H1 (cell line): Measurements from ENCODE around the gene EPSTI1. TPM values are rescaled to one million over a fixed set of nuclear protein-coding genes. Genes with fewer than 3 reads are reported as not detected.

Experiments used
- CTCF ChIA-PET: fragments of 300-600 bp; sonication (Branson Sonifier 250); formaldehyde crosslinking; loops from one replicate; lab custom pipeline; 2021; ENCODE audit not compliant: partially characterized antibody; lab: Charles Lee
- POLR2A ChIA-PET: fragments of 300-600 bp; sonication (Branson Sonifier 250); formaldehyde crosslinking; loops from one replicate; lab custom pipeline; 2021; ENCODE audit warnings: inconsistent platforms; ENCODE audit not compliant: partially characterized antibody; lab: Charles Lee
- DNase-seq, 2 experiments: peaks; one replicate each; pipeline versions ENCODE4 v3.0.0 to v3.0.0-alpha.2; 2010 to 2022; ENCODE audit warnings: low spot score in 2 of 2, low read depth in 1 of 2, mixed read lengths in 1 of 2
- FAIRE-seq: peaks from 2 replicates; lab custom pipeline; 2011; peaks lifted over from hg19 to GRCh38; lab: Jason Lieb, UNC
- H2AFZ ChIP-seq: 2 replicates; pipeline ENCODE4 v1.8.1; 2012; ENCODE audit warnings: low read length, inconsistent platforms
- H2AK5ac ChIP-seq: 2 replicates; pipeline ENCODE4 v1.6.1; 2013; ENCODE audit warnings: low read depth, low read length
- H2BK120ac ChIP-seq: replicated peaks from 2 replicates; pipeline ENCODE3; 2013; ENCODE audit warnings: low read depth, low read length, inconsistent platforms
- H2BK12ac ChIP-seq: 2 replicates; pipeline ENCODE4 v1.6.1; 2013; ENCODE audit warnings: low read depth, low read length
- H2BK15ac ChIP-seq: 2 replicates; pipeline ENCODE4 v1.6.1; 2013; ENCODE audit warnings: low read length
- H2BK20ac ChIP-seq: 2 replicates; pipeline ENCODE4 v1.6.1; 2013; ENCODE audit warnings: low read length
- H2BK5ac ChIP-seq: 2 replicates; pipeline ENCODE4 v1.6.1; 2013; ENCODE audit warnings: low read depth, low read length
- H3K14ac ChIP-seq: 2 replicates; pipeline ENCODE4 v1.6.1; 2013; ENCODE audit warnings: inconsistent platforms; ENCODE audit not compliant: insufficient read length
- H3K18ac ChIP-seq: 2 replicates; pipeline ENCODE4 v1.6.1; 2013; ENCODE audit warnings: low read length; ENCODE audit errors: extremely low read depth
- H3K23ac ChIP-seq: 2 replicates; pipeline ENCODE4 v1.6.1; 2013; ENCODE audit warnings: inconsistent platforms; ENCODE audit not compliant: insufficient read length
- H3K23me2 ChIP-seq: 2 replicates; pipeline ENCODE4 v1.6.1; 2013; ENCODE audit warnings: low read depth, low read length
- H3K27ac ChIP-seq: 2 replicates; pipeline ENCODE4 v1.6.1; 2011; ENCODE audit warnings: low read depth, low read length, inconsistent platforms
- H3K27me3 ChIP-seq, 4 experiments: replicated peaks in 1 of 4; 1 replicate in 1 of 4; 2 replicates in 3 of 4; pipeline versions ENCODE4 v1.6.1 to v1.8.1; 2011 to 2013; ENCODE audit warnings: low read length in 3 of 4, mild to moderate bottlenecking in 3 of 4, inconsistent platforms in 2 of 4, mixed read lengths in 2 of 4, moderate library complexity in 1 of 4; ENCODE audit not compliant: control insufficient read depth in 3 of 4, insufficient read depth in 3 of 4; ENCODE audit errors: extremely low read depth in 1 of 4
- H3K36me3 ChIP-seq, 4 experiments: 2 replicates each; pipeline versions ENCODE4 v1.6.1 to v1.8.1; 2011 to 2013; ENCODE audit warnings: mild to moderate bottlenecking in 4 of 4, low read length in 3 of 4, moderate library complexity in 2 of 4, control low read depth in 1 of 4, inconsistent platforms in 1 of 4; ENCODE audit not compliant: insufficient read depth in 4 of 4, control insufficient read depth in 2 of 4
- H3K4ac ChIP-seq: replicated peaks from 2 replicates; pipeline ENCODE3; 2013; ENCODE audit warnings: low read length, low read depth, mixed read lengths, inconsistent platforms; ENCODE audit not compliant: insufficient read length
- H3K4me1 ChIP-seq, 4 experiments: replicated peaks in 1 of 4; 1 replicate in 1 of 4; 2 replicates in 3 of 4; pipeline versions ENCODE4 v1.6.1 to v1.8.1; 2011 to 2013; ENCODE audit warnings: low read length in 3 of 4, inconsistent platforms in 2 of 4, mixed read lengths in 1 of 4; ENCODE audit not compliant: insufficient read depth in 4 of 4, control insufficient read depth in 3 of 4
- H3K4me2 ChIP-seq, 2 experiments: 2 replicates each; pipeline versions ENCODE4 v1.6.1 to v1.8.1; 2011 to 2013; ENCODE audit warnings: low read depth in 2 of 2, low read length in 2 of 2, control low read depth in 1 of 2, inconsistent platforms in 1 of 2, mild to moderate bottlenecking in 1 of 2; ENCODE audit not compliant: insufficient read depth in 1 of 2
- H3K4me3 ChIP-seq, 4 experiments: fragments of 200-600, 300-600 bp in 1 of 4; sonication (generic), shearing (Covaris generic), sonication (Bioruptor Twin) in 1 of 4; 2 replicates each; pipeline versions ENCODE4 v1.5.1 to v1.8.1; 2011 to 2016; ENCODE audit warnings: low read length in 4 of 4, low read depth in 3 of 4, control low read depth in 2 of 4, inconsistent platforms in 2 of 4, mild to moderate bottlenecking in 2 of 4, mixed read lengths in 1 of 4, moderate library complexity in 1 of 4; ENCODE audit not compliant: insufficient read depth in 2 of 4; ENCODE audit errors: extremely low read depth in 1 of 4
- H3K56ac ChIP-seq: replicated peaks from 2 replicates; pipeline ENCODE3; 2013; ENCODE audit warnings: low read depth, mild to moderate bottlenecking, mixed read lengths, low read length, inconsistent platforms; ENCODE audit not compliant: insufficient read length
- H3K79me1 ChIP-seq: 2 replicates; pipeline ENCODE4 v1.6.1; 2013; ENCODE audit warnings: low read depth, low read length, control low read depth
- H3K79me2 ChIP-seq, 2 experiments: 2 replicates each; pipeline versions ENCODE4 v1.6.1 to v1.8.1; 2012 to 2013; ENCODE audit warnings: low read length in 2 of 2, mild to moderate bottlenecking in 2 of 2, inconsistent platforms in 1 of 2; ENCODE audit not compliant: insufficient read depth in 2 of 2, control insufficient read depth in 1 of 2
- H3K9ac ChIP-seq, 4 experiments: replicated peaks in 1 of 4; 1 replicate in 1 of 4; 2 replicates in 3 of 4; pipeline versions ENCODE4 v1.6.1 to v1.8.1; 2011 to 2013; ENCODE audit warnings: low read depth in 3 of 4, low read length in 3 of 4, control low read depth in 2 of 4, mild to moderate bottlenecking in 2 of 4, moderate library complexity in 2 of 4, inconsistent platforms in 1 of 4; ENCODE audit errors: extremely low read depth in 1 of 4
- H3K9me3 ChIP-seq, 2 experiments: 2 replicates each; pipeline versions ENCODE4 v1.6.1 to v1.8.1; 2012 to 2013; ENCODE audit warnings: mild to moderate bottlenecking in 2 of 2, moderate library complexity in 2 of 2, control low read depth in 1 of 2, inconsistent platforms in 1 of 2, low read depth in 1 of 2, low read length in 1 of 2, mixed read lengths in 1 of 2; ENCODE audit not compliant: insufficient read depth in 2 of 2
- H4K20me1 ChIP-seq, 2 experiments: replicated peaks in 1 of 2; 2 replicates each; pipeline versions ENCODE3 to v1.8.1; 2011 to 2013; ENCODE audit warnings: inconsistent platforms in 2 of 2, low read length in 2 of 2, mild to moderate bottlenecking in 1 of 2; ENCODE audit not compliant: insufficient read depth in 2 of 2, control insufficient read depth in 1 of 2
- H4K5ac ChIP-seq: 2 replicates; pipeline ENCODE4 v1.6.1; 2013; ENCODE audit warnings: low read length, low read depth, mixed read lengths, inconsistent platforms; ENCODE audit not compliant: insufficient read length
- H4K8ac ChIP-seq: 2 replicates; pipeline ENCODE4 v1.8.0; 2013; ENCODE audit warnings: mild to moderate bottlenecking, moderate library complexity, low read length, inconsistent platforms; ENCODE audit not compliant: insufficient read depth; ENCODE audit errors: extremely low read depth
- H4K91ac ChIP-seq: replicated peaks from 2 replicates; pipeline ENCODE3; 2013; ENCODE audit warnings: low read length, mixed read lengths, inconsistent platforms; ENCODE audit not compliant: insufficient read length
- CTCF ChIP-seq, 3 experiments: IDR thresholded peaks; 1 replicate in 2 of 3; 2 replicates in 1 of 3; pipeline versions ENCODE4 v1.5.1 to v1.6.1; 2011; ENCODE audit warnings: low read length in 3 of 3, mild to moderate bottlenecking in 3 of 3, inconsistent platforms in 2 of 3, low read depth in 1 of 3, moderate library complexity in 1 of 3; ENCODE audit not compliant: insufficient read depth in 1 of 3; ENCODE audit errors: control extremely low read depth in 1 of 3
- RXRA ChIP-seq: IDR thresholded peaks from 2 replicates; pipeline ENCODE4 v1.6.1; 2011; ENCODE audit warnings: low read depth, mild to moderate bottlenecking, low read length, moderate library complexity; ENCODE audit not compliant: insufficient read depth
- SRF ChIP-seq: IDR thresholded peaks from 2 replicates; pipeline ENCODE4 v1.6.1; 2011; ENCODE audit warnings: mild to moderate bottlenecking, low read depth, low read length, moderate library complexity
- WGBS, 2 experiments: shearing (Covaris generic) in 1 of 2; methylation state at CpG; one replicate each; pipeline versions ENCODE4 v1.1.6 to v1.1.7; 2013 to 2015; ENCODE audit warnings: low lambda C conversion rate in 2 of 2, mixed read lengths in 2 of 2, inconsistent platforms in 1 of 2, low coverage in 1 of 2, missing lambda C conversion rate in 1 of 2; ENCODE audit not compliant: insufficient replicate concordance in 2 of 2, insufficient coverage in 1 of 2, insufficient read length in 1 of 2; ENCODE audit errors: extremely low coverage in 1 of 2, missing lambda C conversion rate in 1 of 2; 5-methylcytosine and 5-hydroxymethylcytosine counted together
- polyA plus RNA-seq, 7 experiments: library from polyadenylated mRNA; depleted of rRNA in 3 of 7; stranded (reverse) in 5 of 7; unstranded in 2 of 7; fragments of >200 nt in 5 of 7; fragments of 200-250 nt in 2 of 7; gene quantifications; 1 replicate in 5 of 7; 2 replicates in 1 of 7; 4 replicates in 1 of 7; pipeline versions ENCODE4 v1.2.1 to v1.2.3, GENCODE V29; 2011 to 2013; ENCODE audit warnings: missing spikeins in 2 of 7, mixed read lengths in 2 of 7
- total RNA-seq: library from RNA; stranded (reverse); fragmentation: NEBNext Ultra II Directional; extraction: Animal tissue kit (Norgen Biotek cat#: 25700); gene quantifications from 2 replicates; pipeline ENCODE4 v1.2.1, GENCODE V29; 2021

The EPSTI1 gene
- total and polyA plus RNA-seq, 2 of the 8 experiments (the other 6 are each of a cell fraction or from before 2014, with no cell fraction given), result 0.23 to 0.37 TPM

- no peaks in the 10 kb centered on the region for H3K27me3 ChIP-seq
- H3K23ac ChIP-seq, result no peak overlapping the region
- TF ChIP-seq RXRA (no peak), SRF (no peak), CTCF (IDR thresholded peaks at IDR 0.05; ENCODE audit: control extremely low read depth in 1 of 3, insufficient read depth in 1 of 3, low read depth in 1 of 3, low read length in 3 of 3) (no peak)
Observed at GRCh38 chr13:43002021-43002420, 10.0 kb upstream of the EPSTI1 start.

More at GRCh38 chr13:43002021-43002420, 10.0 kb upstream of the EPSTI1 start:
- Histone ChIP-seq H3K4me3 (no peak overlapping the region), H3K56ac (no peak overlapping the region), H3K9me3 (no peaks in the 10 kb centered on the region), H4K8ac (no peak overlapping the region), H3K27ac (no peak overlapping the region), H3K4me1 (peaks cover 0 to 4% (median 0%) of the 10 kb centered on the region in 4 experiments; a peak in 2 of 7 replicates), H4K91ac (no peak overlapping the region), H3K14ac (no peak overlapping the region), H2BK120ac (no peak overlapping the region), H3K23me2 (no peaks in the 10 kb centered on the region), H2BK12ac (no peak overlapping the region), H3K18ac (no peak overlapping the region), H2BK5ac (no peak overlapping the region), H3K79me2 (no peaks in the 10 kb centered on the region), H3K4ac (no peak overlapping the region), H3K4me2 (no peak overlapping the region), H4K5ac (no peak overlapping the region), H2BK15ac (no peak overlapping the region), H3K9ac (no peak overlapping the region), H2AK5ac (no peak overlapping the region), H3K79me1 (no peaks in the 10 kb centered on the region), H3K36me3 (no peaks in the 10 kb centered on the region), H4K20me1 (no peaks in the 10 kb centered on the region), H2BK20ac (no peak overlapping the region), H2AFZ (no peak overlapping the region)
- CTCF ChIA-PET, result interaction anchor here (1.1 kb wide), 1 partner anchor 53 kb away, joined by 3 read pairs; no protein-coding TSS in a partner anchor
- DNase-seq (no peak), FAIRE-seq (no peak)
- POLR2A ChIA-PET, result no interaction called here
- 88% methylated on average over 2 of the region's 2 CpGs; no CpG with 5 or more reads in 1 of the 2 experiments for WGBS, 2 experiments
